ENCODE data around the gene ADAM12.

DNA sequence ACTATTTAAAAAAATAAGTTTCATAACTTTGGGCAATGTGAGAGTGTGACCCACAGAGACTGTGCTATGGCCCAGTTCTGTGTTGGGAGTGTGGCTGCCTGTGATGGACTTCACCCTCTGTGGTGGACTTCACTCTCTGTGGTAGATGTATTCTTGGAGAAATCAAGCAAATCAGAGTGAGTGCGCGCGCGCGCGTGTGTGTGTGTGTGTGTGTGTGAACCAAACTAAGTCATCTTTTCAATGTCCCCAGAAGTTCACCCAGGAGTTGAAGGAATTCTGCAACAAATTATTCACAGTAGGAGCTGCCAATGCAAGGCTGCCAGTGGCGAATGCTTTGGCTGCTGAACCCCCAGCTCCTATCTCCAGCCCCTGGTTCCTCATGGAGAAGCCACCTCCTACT is 184.5 kb downstream of the ADAM12 start:
- no peak for TF ChIP-seq POLR2AphosphoS5 (IDR thresholded peaks at IDR 0.05)
- TF ChIP-seq CTCF (IDR thresholded peaks at IDR 0.05 in 8 of 11, conservative IDR thresholded peaks at IDR 0.05 in 3 of 11): no peak

All from spleen (tissue), 7 donors.